ENCODE results near the gene AGPAT4. TPM values are rescaled to one million over a fixed set of nuclear protein-coding genes. Genes with fewer than 3 reads are reported as not detected.

The AGPAT4 gene
- total and polyA plus RNA-seq, 3 donors from 2014 or later: 5.4 to 7.2 (median 6.4) TPM

DNA sequence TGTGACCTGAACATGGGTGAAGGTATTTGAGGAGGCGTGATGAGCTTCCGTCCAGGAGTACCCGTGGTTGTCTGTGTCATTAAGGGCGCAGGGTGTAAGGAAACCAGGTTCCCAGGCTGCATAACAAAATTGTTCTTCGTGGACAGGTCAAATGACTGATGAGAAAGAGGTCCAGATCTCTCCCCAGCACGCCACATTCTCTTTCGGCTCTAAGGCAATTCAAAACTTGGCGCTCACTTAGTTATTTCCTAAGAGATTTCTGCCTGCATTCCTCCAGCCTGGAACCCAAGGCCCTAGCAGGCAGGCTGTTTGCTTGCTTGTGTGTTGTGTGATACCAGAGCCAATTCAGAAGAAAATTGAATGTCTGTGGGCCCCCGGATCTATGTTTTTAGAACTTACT, 139.9 kb downstream of the AGPAT4 start:
- intact Hi-C loops (cut with DNase I; ENCODE audit: low total_unique reads): no loop called here
- H3K27me3 ChIP-seq: no peaks in the 10 kb centered on the region
- H3K4me3 ChIP-seq: no peak overlapping the region
- H3K9me3 ChIP-seq: no peaks in the 10 kb centered on the region
- no peak for DNase-seq
- H3K36me3 ChIP-seq (ENCODE audit: low read depth, missing control alignments): no peaks in the 10 kb centered on the region
- TF ChIP-seq, protein P1, sequence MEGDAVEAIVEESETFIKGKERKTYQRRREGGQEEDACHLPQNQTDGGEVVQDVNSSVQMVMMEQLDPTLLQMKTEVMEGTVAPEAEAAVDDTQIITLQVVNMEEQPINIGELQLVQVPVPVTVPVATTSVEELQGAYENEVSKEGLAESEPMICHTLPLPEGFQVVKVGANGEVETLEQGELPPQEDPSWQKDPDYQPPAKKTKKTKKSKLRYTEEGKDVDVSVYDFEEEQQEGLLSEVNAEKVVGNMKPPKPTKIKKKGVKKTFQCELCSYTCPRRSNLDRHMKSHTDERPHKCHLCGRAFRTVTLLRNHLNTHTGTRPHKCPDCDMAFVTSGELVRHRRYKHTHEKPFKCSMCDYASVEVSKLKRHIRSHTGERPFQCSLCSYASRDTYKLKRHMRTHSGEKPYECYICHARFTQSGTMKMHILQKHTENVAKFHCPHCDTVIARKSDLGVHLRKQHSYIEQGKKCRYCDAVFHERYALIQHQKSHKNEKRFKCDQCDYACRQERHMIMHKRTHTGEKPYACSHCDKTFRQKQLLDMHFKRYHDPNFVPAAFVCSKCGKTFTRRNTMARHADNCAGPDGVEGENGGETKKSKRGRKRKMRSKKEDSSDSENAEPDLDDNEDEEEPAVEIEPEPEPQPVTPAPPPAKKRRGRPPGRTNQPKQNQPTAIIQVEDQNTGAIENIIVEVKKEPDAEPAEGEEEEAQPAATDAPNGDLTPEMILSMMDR (IDR thresholded peaks at IDR 0.05): no peak
- no peak for TF ChIP-seq POLR2A (IDR thresholded peaks at IDR 0.05)
- no peak overlapping the region for H3K27ac ChIP-seq
- no peaks in the 10 kb centered on the region for H3K4me1 ChIP-seq
- 76 to 89% methylated on average over 9 of the region's 9 CpGs for WGBS, 2 donors

DNA sequence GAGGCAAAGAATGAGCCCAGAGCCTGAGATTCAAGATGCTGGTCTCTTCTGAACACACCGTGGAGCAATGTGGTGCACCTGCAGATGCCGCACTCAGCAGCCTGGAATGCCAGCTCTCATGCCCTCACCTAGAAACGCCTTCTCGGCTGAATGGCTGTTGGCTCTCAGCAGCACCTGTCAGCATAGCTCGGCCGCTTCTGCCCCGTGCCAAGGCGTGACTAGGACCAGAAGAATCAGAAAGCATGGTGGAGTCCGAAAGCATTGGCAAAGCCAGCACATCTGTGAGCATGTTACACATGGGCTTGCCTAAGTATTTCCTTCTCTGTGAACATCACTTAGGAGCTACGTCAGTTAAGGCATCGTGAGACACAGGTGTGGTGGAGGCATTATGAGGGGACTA, 141.5 kb downstream of the AGPAT4 start:
- no peaks in the 10 kb centered on the region for H3K4me1 ChIP-seq
- 90 to 99% methylated on average over 3 to 11 of the region's 11 CpGs for WGBS, 2 donors
- TF ChIP-seq, protein P1 (IDR thresholded peaks at IDR 0.05): no peak
- TF ChIP-seq POLR2A (IDR thresholded peaks at IDR 0.05): no peak
- intact Hi-C loops (cut with DNase I; ENCODE audit: low total_unique reads): no loop called here
- H3K36me3 ChIP-seq (ENCODE audit: low read depth, missing control alignments): no peaks in the 10 kb centered on the region
- no peak for DNase-seq
- no peaks in the 10 kb centered on the region for H3K9me3 ChIP-seq
- H3K27ac ChIP-seq: no peak overlapping the region
- H3K27me3 ChIP-seq: no peaks in the 10 kb centered on the region
- H3K4me3 ChIP-seq: no peak overlapping the region

DNA sequence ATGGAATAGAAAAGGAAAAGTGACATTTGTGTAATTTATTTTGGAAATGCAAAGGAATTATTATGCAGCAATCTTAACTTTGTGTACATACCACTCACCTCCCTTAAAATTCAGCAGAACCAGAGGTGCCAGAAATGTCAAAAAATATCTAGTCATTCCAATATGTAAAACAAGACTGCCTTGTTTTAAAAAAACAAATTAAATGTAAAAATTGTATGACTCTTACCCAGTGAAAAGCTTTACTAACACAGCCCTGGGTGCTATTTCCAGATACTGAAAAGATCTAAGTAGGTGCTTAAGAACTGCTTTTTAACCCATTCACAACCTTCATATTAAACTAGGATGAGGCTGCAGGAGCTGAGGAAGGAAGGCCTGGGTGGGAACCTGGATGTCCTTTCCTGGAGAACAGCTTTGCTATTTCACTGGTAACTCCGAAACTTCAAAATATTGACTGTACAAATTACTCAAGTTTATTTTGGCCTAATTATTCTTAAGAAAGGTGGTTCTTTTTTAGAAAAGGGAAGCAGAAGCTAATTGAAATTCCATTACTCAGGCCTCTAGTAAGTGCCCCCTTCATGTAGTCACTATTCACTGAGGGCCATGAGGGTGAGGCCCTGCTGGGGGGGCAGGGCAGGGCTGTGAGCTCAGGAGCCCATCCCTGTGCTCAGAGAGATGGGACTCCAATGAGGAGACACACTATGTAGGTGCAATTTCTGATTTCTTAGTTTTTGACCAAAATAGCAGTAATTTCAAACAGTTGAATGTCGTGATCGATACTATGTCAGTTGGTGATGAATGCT, 142.7 kb downstream of the AGPAT4 start:
- intact Hi-C loops (cut with DNase I; ENCODE audit: low total_unique reads): no loop called here
- H3K9me3 ChIP-seq: no peaks in the 10 kb centered on the region
- no peak for DNase-seq
- no peak overlapping the region for H3K4me3 ChIP-seq
- no peak for TF ChIP-seq POLR2A (IDR thresholded peaks at IDR 0.05)
- TF ChIP-seq, protein P1 (IDR thresholded peaks at IDR 0.05): no peak
- H3K4me1 ChIP-seq: no peaks in the 10 kb centered on the region
- 95% methylated on average over 3 of the region's 3 CpGs for WGBS, 2 donors
- H3K36me3 ChIP-seq (ENCODE audit: low read depth, missing control alignments): no peaks in the 10 kb centered on the region
- no peaks in the 10 kb centered on the region for H3K27me3 ChIP-seq
- H3K27ac ChIP-seq: no peak overlapping the region

DNA sequence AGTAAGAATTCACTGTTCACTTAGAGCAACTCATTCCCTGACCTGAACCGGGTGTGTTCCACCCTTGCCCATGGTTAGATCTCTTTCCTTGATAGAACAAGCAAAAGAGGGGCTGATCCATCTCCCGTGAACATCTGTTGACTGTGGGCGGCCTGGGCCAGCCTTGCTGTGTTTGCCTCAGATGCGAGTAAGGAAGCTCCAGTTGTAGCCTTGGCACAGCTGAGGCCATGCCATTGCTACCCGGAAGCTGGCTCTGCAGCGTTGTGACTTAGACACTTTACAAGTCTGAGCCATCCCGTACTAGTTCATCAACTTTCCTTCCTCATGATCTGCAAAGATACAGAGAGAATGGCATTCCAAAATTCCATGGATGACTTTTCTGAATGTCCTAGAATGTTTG, 143.3 kb downstream of the AGPAT4 start:
- DNase-seq: no peak
- Histone ChIP-seq H3K27me3 (no peaks in the 10 kb centered on the region), H3K27ac (no peak overlapping the region), H3K9me3 (no peaks in the 10 kb centered on the region), H3K4me3 (no peak overlapping the region), H3K36me3 (ENCODE audit: low read depth, missing control alignments) (no peaks in the 10 kb centered on the region), H3K4me1 (no peaks in the 10 kb centered on the region)
- TF ChIP-seq POLR2A (IDR thresholded peaks at IDR 0.05): no peak
- TF ChIP-seq, protein P1 (IDR thresholded peaks at IDR 0.05): no peak
- intact Hi-C loops (cut with DNase I; ENCODE audit: low total_unique reads): no loop called here
- WGBS, 2 donors: 89 to 95% methylated on average over 7 of the region's 7 CpGs

DNA sequence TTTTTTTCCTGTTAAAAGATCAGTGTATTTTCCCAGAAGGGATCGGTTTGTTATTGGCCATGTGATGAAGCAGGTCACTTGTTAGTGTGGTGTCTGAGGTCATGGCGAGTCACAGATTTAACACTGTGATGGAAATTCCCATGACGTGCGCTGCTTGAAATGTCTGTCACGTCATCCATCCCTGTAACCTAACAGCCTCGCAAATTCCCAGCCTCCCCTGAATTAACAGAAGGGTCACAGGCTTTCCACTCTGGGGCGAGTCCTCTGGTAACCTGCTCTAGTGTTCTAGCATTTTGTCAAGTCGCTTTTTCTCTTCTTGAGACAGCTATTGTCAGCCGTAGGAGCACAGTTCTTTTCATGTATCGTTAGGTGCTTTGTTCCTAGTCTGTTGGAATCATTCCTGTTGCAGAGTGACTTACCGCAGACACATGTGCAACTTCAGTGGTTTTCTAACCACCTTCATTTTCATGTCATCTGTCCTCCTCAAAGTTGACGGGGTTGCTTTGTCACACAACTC, 145.1 kb downstream of the AGPAT4 start:
- Histone ChIP-seq H3K36me3 (ENCODE audit: low read depth, missing control alignments) (no peaks in the 10 kb centered on the region), H3K4me1 (no peaks in the 10 kb centered on the region), H3K9me3 (no peaks in the 10 kb centered on the region), H3K27me3 (no peaks in the 10 kb centered on the region), H3K27ac (no peak overlapping the region), H3K4me3 (no peak overlapping the region)
- 89 to 96% methylated on average over 12 of the region's 12 CpGs for WGBS, 2 donors
- no peak for TF ChIP-seq POLR2A (IDR thresholded peaks at IDR 0.05)
- TF ChIP-seq, protein P1 (IDR thresholded peaks at IDR 0.05): no peak
- intact Hi-C loops (cut with DNase I; ENCODE audit: low total_unique reads): no loop called here
- DNase-seq: no peak

Data from testis (tissue), 3 donors.